IPS-15b (cell line): ENCODE results near the gene MGRN1.

Experiments used
- H3K27me3 ChIP-seq: one replicate; pipeline ENCODE4 v1.6.1; 2013; ENCODE audit warnings: low read length; ENCODE audit not compliant: control insufficient read depth, insufficient read depth
- H3K36me3 ChIP-seq: one replicate; pipeline ENCODE4 v1.6.1; 2013; ENCODE audit warnings: low read length; ENCODE audit not compliant: control insufficient read depth, insufficient read depth
- H3K4me1 ChIP-seq: one replicate; pipeline ENCODE4 v1.6.1; 2013; ENCODE audit warnings: mild to moderate bottlenecking, low read length; ENCODE audit not compliant: control insufficient read depth, insufficient read depth
- H3K4me3 ChIP-seq: one replicate; pipeline ENCODE4 v1.5.1; 2013; ENCODE audit warnings: low read depth, low read length
- H3K9ac ChIP-seq: one replicate; pipeline ENCODE4 v1.6.1; 2013; ENCODE audit warnings: low read depth, mild to moderate bottlenecking, low read length
- H3K9me3 ChIP-seq: one replicate; pipeline ENCODE4 v1.6.1; 2013; ENCODE audit warnings: mild to moderate bottlenecking, low read length; ENCODE audit not compliant: control insufficient read depth, insufficient read depth

The MGRN1 gene

GRCh38 chr16:4696172-4696904 lies 71.7 kb downstream of the MGRN1 start:
- Histone ChIP-seq H3K4me1 (peaks cover 4% of the 10 kb centered on the region), H3K4me3 (no peak overlapping the region), H3K9me3 (no peaks in the 10 kb centered on the region), H3K9ac (no peak overlapping the region), H3K36me3 (peaks cover 60% of the 10 kb centered on the region), H3K27me3 (no peaks in the 10 kb centered on the region)

DNA sequence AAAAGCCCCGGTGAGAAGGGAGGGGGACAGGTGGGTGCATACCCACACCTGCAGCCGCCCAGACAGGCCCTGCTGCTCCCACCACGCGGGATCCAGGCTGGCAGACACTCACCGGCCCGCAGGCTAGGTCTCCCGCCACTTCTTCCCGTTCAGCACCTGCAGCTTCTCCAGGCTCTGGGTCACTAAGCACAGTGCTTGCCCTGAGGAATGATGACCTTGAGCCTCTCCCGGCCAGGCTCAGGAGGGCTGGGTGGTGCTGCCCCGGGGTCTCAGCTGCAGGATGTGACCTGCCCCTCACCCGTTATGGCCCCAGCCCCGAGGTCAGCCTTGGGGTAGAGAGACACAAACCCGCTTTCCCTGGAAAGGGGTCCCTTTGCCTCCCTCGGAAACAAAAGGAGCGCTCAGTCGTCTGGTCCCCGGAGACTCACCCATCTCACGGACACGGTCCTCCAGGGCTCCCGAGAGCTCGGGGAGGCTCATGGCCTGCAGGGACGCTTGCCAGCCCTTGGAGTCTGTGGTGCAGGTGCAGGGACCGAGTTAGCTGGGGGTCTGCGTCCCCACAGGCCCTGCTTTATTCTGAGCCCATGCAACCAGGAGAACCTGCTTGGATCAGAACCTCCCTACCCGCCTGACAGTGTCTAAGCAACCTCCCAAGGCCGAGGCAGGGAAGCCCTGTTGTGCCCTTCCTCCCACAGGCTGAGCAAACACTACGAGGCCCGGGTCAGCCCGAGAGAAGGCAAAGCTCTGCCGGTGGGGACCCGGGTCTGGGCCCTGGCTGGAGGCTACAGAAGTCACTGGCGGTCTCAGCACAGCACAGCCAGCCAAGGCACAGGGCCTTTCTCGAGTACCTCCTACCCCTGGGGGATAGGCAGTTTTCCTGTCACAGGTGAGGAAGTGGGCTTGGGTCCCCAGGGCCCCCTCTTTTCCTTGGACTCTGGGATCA lies 72.5 kb downstream of the MGRN1 start:
- Histone ChIP-seq H3K9me3 (no peaks in the 10 kb centered on the region), H3K4me1 (peaks cover 4% of the 10 kb centered on the region), H3K9ac (no peak overlapping the region), H3K4me3 (no peak overlapping the region), H3K36me3 (peaks cover 68% of the 10 kb centered on the region), H3K27me3 (no peaks in the 10 kb centered on the region)

DNA sequence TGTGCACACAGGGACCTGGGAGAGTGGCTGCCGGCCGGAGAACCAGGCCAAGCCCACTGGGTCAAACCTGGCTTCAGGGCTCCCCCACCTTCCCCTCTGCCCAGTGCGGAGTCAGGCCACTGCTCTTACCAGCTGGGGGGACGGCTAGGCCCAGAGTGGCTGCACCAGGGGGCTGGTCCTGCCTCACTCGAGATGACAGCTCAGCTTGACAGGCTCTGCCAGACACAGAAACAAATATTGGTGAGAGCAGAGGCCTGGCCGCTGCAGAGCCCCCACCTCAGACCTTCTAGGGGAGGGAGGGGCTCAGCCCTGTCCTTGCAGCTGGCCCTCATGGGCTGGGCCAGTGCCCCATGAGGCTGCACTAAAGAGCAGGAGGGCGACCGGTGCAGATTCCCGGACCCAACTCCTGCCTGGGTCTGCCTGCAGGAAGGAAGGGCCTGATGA lies 73.2 kb downstream of the MGRN1 start:
- no peak overlapping the region for H3K9ac ChIP-seq
- no peaks in the 10 kb centered on the region for H3K27me3 ChIP-seq
- H3K9me3 ChIP-seq = no peaks in the 10 kb centered on the region
- no peak overlapping the region for H3K4me3 ChIP-seq
- peaks cover 72% of the 10 kb centered on the region for H3K36me3 ChIP-seq
- H3K4me1 ChIP-seq = no peaks in the 10 kb centered on the region

DNA sequence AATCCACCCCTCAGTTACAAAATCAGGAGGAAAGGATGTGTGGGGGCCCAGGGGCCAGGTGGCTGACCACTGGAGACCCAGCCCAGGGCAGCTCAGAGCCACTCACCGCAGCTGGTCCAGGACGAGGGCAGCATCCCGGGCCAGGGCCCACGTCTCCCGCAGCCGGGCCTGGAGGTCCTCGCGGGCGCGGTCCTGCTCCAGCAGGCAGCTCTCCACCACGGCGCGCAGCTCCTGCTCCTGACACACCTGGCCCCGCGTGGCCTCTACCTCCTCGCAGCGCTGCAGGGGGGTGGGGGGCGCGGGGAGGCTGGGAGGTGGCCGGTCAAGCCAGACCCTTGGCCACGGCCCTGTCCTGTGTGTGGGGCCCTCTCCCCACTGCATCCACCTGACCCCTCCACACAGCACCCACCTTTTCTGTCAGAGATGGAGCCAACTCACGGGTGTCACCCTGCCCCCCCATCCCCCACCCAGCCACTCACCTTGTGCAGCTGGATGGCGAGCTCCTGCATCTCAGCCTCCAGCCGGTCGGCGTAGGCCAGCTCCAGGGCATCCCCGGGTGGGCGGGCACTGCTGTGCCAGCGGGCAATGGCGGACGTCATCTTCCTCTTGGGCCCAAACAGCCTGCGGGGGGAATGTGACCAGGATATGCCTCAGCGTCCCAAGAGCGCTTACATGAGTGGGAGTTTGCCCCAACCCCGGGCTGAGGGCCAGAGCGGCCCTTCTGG lies 73.9 kb downstream of the MGRN1 start:
- no peaks in the 10 kb centered on the region for H3K4me1 ChIP-seq
- no peaks in the 10 kb centered on the region for H3K9me3 ChIP-seq
- peaks cover 72% of the 10 kb centered on the region for H3K36me3 ChIP-seq

GRCh38 chr16:4699046-4699556 lies 74.5 kb downstream of the MGRN1 start:
- H3K4me3 ChIP-seq = no peak overlapping the region
- H3K9me3 ChIP-seq = no peaks in the 10 kb centered on the region
- peaks cover 72% of the 10 kb centered on the region for H3K36me3 ChIP-seq
- H3K4me1 ChIP-seq = no peaks in the 10 kb centered on the region
- H3K27me3 ChIP-seq = no peaks in the 10 kb centered on the region
- H3K9ac ChIP-seq = no peak overlapping the region

More for the DNA sequence above, 73.9 kb downstream of the MGRN1 start:
- H3K4me3 ChIP-seq = no peak overlapping the region
- no peak overlapping the region for H3K9ac ChIP-seq
- H3K27me3 ChIP-seq = no peaks in the 10 kb centered on the region

DNA sequence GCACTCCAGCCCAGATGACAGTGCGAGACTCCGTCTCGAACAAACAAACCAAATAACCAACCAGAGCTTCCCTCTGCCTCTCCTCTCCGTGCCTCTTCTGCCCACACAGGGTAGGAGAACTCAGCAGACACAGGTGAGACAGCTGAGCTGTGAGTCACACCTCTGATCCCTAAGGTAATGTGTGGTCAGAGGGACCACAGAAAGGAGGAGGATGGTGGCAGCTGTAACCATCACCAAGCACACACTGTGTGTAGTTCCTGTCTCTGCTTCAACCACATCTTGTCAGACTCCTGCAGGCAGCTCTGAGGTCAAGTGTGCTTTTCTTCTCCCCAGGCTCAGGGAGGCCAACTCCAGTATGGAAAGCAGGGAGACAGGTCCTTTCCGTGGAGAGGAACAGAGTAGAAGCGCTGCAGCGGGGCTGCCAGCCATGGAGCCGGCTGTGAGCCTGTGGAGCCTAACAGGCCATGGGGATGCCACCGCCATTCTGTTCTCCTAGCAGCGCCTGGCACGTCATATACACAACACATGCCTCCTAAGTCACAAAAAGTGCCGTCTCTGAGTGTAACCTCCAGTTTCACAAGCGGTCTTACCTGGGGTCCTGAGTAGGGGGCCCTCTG lies 75.9 kb downstream of the MGRN1 start:
- H3K27me3 ChIP-seq = no peaks in the 10 kb centered on the region
- H3K4me3 ChIP-seq = no peak overlapping the region
- H3K4me1 ChIP-seq = no peaks in the 10 kb centered on the region
- H3K36me3 ChIP-seq = peaks cover 73% of the 10 kb centered on the region
- H3K9ac ChIP-seq = no peak overlapping the region
- H3K9me3 ChIP-seq = no peaks in the 10 kb centered on the region

GRCh38 chr16:4700997-4701743 lies 76.5 kb downstream of the MGRN1 start:
- Histone ChIP-seq H3K9ac (no peak overlapping the region), H3K27me3 (no peaks in the 10 kb centered on the region), H3K4me1 (no peaks in the 10 kb centered on the region), H3K4me3 (no peak overlapping the region), H3K36me3 (peaks cover 68% of the 10 kb centered on the region), H3K9me3 (no peaks in the 10 kb centered on the region)

DNA sequence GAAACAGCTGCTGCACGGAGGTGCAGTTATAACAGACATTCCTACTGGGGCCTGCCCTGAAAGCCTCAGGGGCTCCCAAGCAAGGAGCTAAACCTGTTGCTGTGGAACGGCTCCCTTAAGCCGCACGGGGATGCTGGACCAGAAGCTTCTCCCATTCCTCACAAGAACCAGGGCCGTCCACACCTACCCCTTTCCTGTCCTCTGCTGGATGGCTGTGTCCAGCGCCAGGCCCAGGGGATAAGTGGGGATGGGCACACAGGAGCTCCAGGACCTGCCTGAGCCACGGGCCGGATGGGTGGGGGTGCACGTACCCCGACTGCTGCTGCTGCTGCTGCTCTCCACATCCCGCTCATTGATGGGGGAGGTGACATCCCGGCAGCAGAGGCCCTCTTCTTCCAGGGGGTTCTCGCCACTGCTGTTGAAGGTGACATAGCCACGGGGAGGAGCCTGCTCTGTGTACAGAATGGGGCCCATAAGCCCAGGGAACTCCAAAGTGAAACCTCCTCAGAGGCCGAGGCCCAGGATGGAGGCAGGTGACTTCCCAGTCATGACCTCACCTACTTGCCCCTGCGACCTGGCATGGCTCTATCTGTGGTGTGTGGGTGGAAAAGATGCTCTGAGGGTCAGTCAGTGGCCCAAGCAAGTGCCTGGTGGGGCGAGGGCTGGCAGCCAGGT lies 77.3 kb downstream of the MGRN1 start:
- H3K4me3 ChIP-seq = no peak overlapping the region
- no peak overlapping the region for H3K9ac ChIP-seq
- H3K4me1 ChIP-seq = no peaks in the 10 kb centered on the region
- no peaks in the 10 kb centered on the region for H3K27me3 ChIP-seq
- peaks cover 61% of the 10 kb centered on the region for H3K36me3 ChIP-seq
- no peaks in the 10 kb centered on the region for H3K9me3 ChIP-seq

DNA sequence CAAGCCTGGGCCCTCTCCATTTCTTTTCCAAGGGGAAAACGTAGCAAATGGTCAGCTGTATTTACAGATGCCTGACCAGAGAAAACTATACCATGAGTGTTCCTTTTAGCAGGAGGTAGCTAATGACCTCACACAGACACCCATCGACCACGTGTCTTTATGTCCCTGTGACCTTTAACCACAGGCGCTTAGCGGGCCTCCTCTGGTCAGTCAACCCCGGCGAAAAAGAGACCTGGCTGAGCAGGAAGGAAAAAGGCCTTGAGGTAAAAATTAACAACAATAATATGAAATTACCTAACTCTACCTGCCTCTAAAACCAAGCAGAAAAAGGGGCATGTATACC lies 77.8 kb downstream of the MGRN1 start:
- no peaks in the 10 kb centered on the region for H3K27me3 ChIP-seq
- no peaks in the 10 kb centered on the region for H3K4me1 ChIP-seq
- peaks cover 56% of the 10 kb centered on the region for H3K36me3 ChIP-seq
- no peak overlapping the region for H3K4me3 ChIP-seq
- H3K9me3 ChIP-seq = no peaks in the 10 kb centered on the region
- H3K9ac ChIP-seq = no peak overlapping the region

- Histone ChIP-seq H3K4me1 (no peaks in the 10 kb centered on the region), H3K27me3 (no peaks in the 10 kb centered on the region), H3K36me3 (peaks cover 43% of the 10 kb centered on the region), H3K9me3 (no peaks in the 10 kb centered on the region), H3K4me3 (no peak overlapping the region), H3K9ac (no peak overlapping the region)
Observed at GRCh38 chr16:4703906-4704305, 79.3 kb downstream of the MGRN1 start.
